H1 (cell line): Measurements from ENCODE around the gene RFNG. TPM values are rescaled to one million over a fixed set of nuclear protein-coding genes. Genes with fewer than 3 reads are reported as not detected.

Experiments used
- CTCF ChIA-PET: fragments of 300-600 bp; sonication (Branson Sonifier 250); formaldehyde crosslinking; loops from one replicate; lab custom pipeline; 2021; ENCODE audit not compliant: partially characterized antibody; lab: Charles Lee
- POLR2A ChIA-PET: fragments of 300-600 bp; sonication (Branson Sonifier 250); formaldehyde crosslinking; loops from one replicate; lab custom pipeline; 2021; ENCODE audit warnings: inconsistent platforms; ENCODE audit not compliant: partially characterized antibody; lab: Charles Lee
- DNase-seq, 2 experiments: peaks; one replicate each; pipeline versions ENCODE4 v3.0.0 to v3.0.0-alpha.2; 2010 to 2022; ENCODE audit warnings: low spot score in 2 of 2, low read depth in 1 of 2, mixed read lengths in 1 of 2
- FAIRE-seq: peaks from 2 replicates; lab custom pipeline; 2011; peaks lifted over from hg19 to GRCh38; lab: Jason Lieb, UNC
- H2AFZ ChIP-seq: 2 replicates; pipeline ENCODE4 v1.8.1; 2012; ENCODE audit warnings: low read length, inconsistent platforms
- H2AK5ac ChIP-seq: 2 replicates; pipeline ENCODE4 v1.6.1; 2013; ENCODE audit warnings: low read depth, low read length
- H2BK120ac ChIP-seq: replicated peaks from 2 replicates; pipeline ENCODE3; 2013; ENCODE audit warnings: low read depth, low read length, inconsistent platforms
- H2BK12ac ChIP-seq: 2 replicates; pipeline ENCODE4 v1.6.1; 2013; ENCODE audit warnings: low read depth, low read length
- H2BK15ac ChIP-seq: 2 replicates; pipeline ENCODE4 v1.6.1; 2013; ENCODE audit warnings: low read length
- H2BK20ac ChIP-seq: 2 replicates; pipeline ENCODE4 v1.6.1; 2013; ENCODE audit warnings: low read length
- H2BK5ac ChIP-seq: 2 replicates; pipeline ENCODE4 v1.6.1; 2013; ENCODE audit warnings: low read depth, low read length
- H3K14ac ChIP-seq: 2 replicates; pipeline ENCODE4 v1.6.1; 2013; ENCODE audit warnings: inconsistent platforms; ENCODE audit not compliant: insufficient read length
- H3K18ac ChIP-seq: 2 replicates; pipeline ENCODE4 v1.6.1; 2013; ENCODE audit warnings: low read length; ENCODE audit errors: extremely low read depth
- H3K23ac ChIP-seq: 2 replicates; pipeline ENCODE4 v1.6.1; 2013; ENCODE audit warnings: inconsistent platforms; ENCODE audit not compliant: insufficient read length
- H3K23me2 ChIP-seq: 2 replicates; pipeline ENCODE4 v1.6.1; 2013; ENCODE audit warnings: low read depth, low read length
- H3K27ac ChIP-seq: 2 replicates; pipeline ENCODE4 v1.6.1; 2011; ENCODE audit warnings: low read depth, low read length, inconsistent platforms
- H3K27me3 ChIP-seq, 4 experiments: replicated peaks in 1 of 4; 1 replicate in 1 of 4; 2 replicates in 3 of 4; pipeline versions ENCODE4 v1.6.1 to v1.8.1; 2011 to 2013; ENCODE audit warnings: low read length in 3 of 4, mild to moderate bottlenecking in 3 of 4, inconsistent platforms in 2 of 4, mixed read lengths in 2 of 4, moderate library complexity in 1 of 4; ENCODE audit not compliant: control insufficient read depth in 3 of 4, insufficient read depth in 3 of 4; ENCODE audit errors: extremely low read depth in 1 of 4
- H3K36me3 ChIP-seq, 4 experiments: 2 replicates each; pipeline versions ENCODE4 v1.6.1 to v1.8.1; 2011 to 2013; ENCODE audit warnings: mild to moderate bottlenecking in 4 of 4, low read length in 3 of 4, moderate library complexity in 2 of 4, control low read depth in 1 of 4, inconsistent platforms in 1 of 4; ENCODE audit not compliant: insufficient read depth in 4 of 4, control insufficient read depth in 2 of 4
- H3K4ac ChIP-seq: replicated peaks from 2 replicates; pipeline ENCODE3; 2013; ENCODE audit warnings: low read length, low read depth, mixed read lengths, inconsistent platforms; ENCODE audit not compliant: insufficient read length
- H3K4me1 ChIP-seq, 4 experiments: replicated peaks in 1 of 4; 1 replicate in 1 of 4; 2 replicates in 3 of 4; pipeline versions ENCODE4 v1.6.1 to v1.8.1; 2011 to 2013; ENCODE audit warnings: low read length in 3 of 4, inconsistent platforms in 2 of 4, mixed read lengths in 1 of 4; ENCODE audit not compliant: insufficient read depth in 4 of 4, control insufficient read depth in 3 of 4
- H3K4me2 ChIP-seq, 2 experiments: 2 replicates each; pipeline versions ENCODE4 v1.6.1 to v1.8.1; 2011 to 2013; ENCODE audit warnings: low read depth in 2 of 2, low read length in 2 of 2, control low read depth in 1 of 2, inconsistent platforms in 1 of 2, mild to moderate bottlenecking in 1 of 2; ENCODE audit not compliant: insufficient read depth in 1 of 2
- H3K4me3 ChIP-seq, 4 experiments: fragments of 200-600, 300-600 bp in 1 of 4; sonication (generic), shearing (Covaris generic), sonication (Bioruptor Twin) in 1 of 4; 2 replicates each; pipeline versions ENCODE4 v1.5.1 to v1.8.1; 2011 to 2016; ENCODE audit warnings: low read length in 4 of 4, low read depth in 3 of 4, control low read depth in 2 of 4, inconsistent platforms in 2 of 4, mild to moderate bottlenecking in 2 of 4, mixed read lengths in 1 of 4, moderate library complexity in 1 of 4; ENCODE audit not compliant: insufficient read depth in 2 of 4; ENCODE audit errors: extremely low read depth in 1 of 4
- H3K56ac ChIP-seq: replicated peaks from 2 replicates; pipeline ENCODE3; 2013; ENCODE audit warnings: low read depth, mild to moderate bottlenecking, mixed read lengths, low read length, inconsistent platforms; ENCODE audit not compliant: insufficient read length
- H3K79me1 ChIP-seq: 2 replicates; pipeline ENCODE4 v1.6.1; 2013; ENCODE audit warnings: low read depth, low read length, control low read depth
- H3K79me2 ChIP-seq, 2 experiments: 2 replicates each; pipeline versions ENCODE4 v1.6.1 to v1.8.1; 2012 to 2013; ENCODE audit warnings: low read length in 2 of 2, mild to moderate bottlenecking in 2 of 2, inconsistent platforms in 1 of 2; ENCODE audit not compliant: insufficient read depth in 2 of 2, control insufficient read depth in 1 of 2
- H3K9ac ChIP-seq, 4 experiments: replicated peaks in 1 of 4; 1 replicate in 1 of 4; 2 replicates in 3 of 4; pipeline versions ENCODE4 v1.6.1 to v1.8.1; 2011 to 2013; ENCODE audit warnings: low read depth in 3 of 4, low read length in 3 of 4, control low read depth in 2 of 4, mild to moderate bottlenecking in 2 of 4, moderate library complexity in 2 of 4, inconsistent platforms in 1 of 4; ENCODE audit errors: extremely low read depth in 1 of 4
- H3K9me3 ChIP-seq, 2 experiments: 2 replicates each; pipeline versions ENCODE4 v1.6.1 to v1.8.1; 2012 to 2013; ENCODE audit warnings: mild to moderate bottlenecking in 2 of 2, moderate library complexity in 2 of 2, control low read depth in 1 of 2, inconsistent platforms in 1 of 2, low read depth in 1 of 2, low read length in 1 of 2, mixed read lengths in 1 of 2; ENCODE audit not compliant: insufficient read depth in 2 of 2
- H4K20me1 ChIP-seq, 2 experiments: replicated peaks in 1 of 2; 2 replicates each; pipeline versions ENCODE3 to v1.8.1; 2011 to 2013; ENCODE audit warnings: inconsistent platforms in 2 of 2, low read length in 2 of 2, mild to moderate bottlenecking in 1 of 2; ENCODE audit not compliant: insufficient read depth in 2 of 2, control insufficient read depth in 1 of 2
- H4K5ac ChIP-seq: 2 replicates; pipeline ENCODE4 v1.6.1; 2013; ENCODE audit warnings: low read length, low read depth, mixed read lengths, inconsistent platforms; ENCODE audit not compliant: insufficient read length
- H4K8ac ChIP-seq: 2 replicates; pipeline ENCODE4 v1.8.0; 2013; ENCODE audit warnings: mild to moderate bottlenecking, moderate library complexity, low read length, inconsistent platforms; ENCODE audit not compliant: insufficient read depth; ENCODE audit errors: extremely low read depth
- H4K91ac ChIP-seq: replicated peaks from 2 replicates; pipeline ENCODE3; 2013; ENCODE audit warnings: low read length, mixed read lengths, inconsistent platforms; ENCODE audit not compliant: insufficient read length
- RAD21 ChIP-seq, 2 experiments: IDR thresholded peaks in 1 of 2; conservative IDR thresholded peaks in 1 of 2; 2 replicates each; pipeline ENCODE4 v1.6.1; 2011; ENCODE audit warnings: low read depth in 2 of 2, low read length in 2 of 2, improper control_type of control experiment in 1 of 2, inconsistent platforms in 1 of 2, mild to moderate bottlenecking in 1 of 2, moderate library complexity in 1 of 2
- SIRT6 ChIP-seq: IDR thresholded peaks from one replicate; pipeline ENCODE4 v1.7.1; 2012; ENCODE audit warnings: low read length, inconsistent platforms
- SIX5 ChIP-seq: IDR thresholded peaks from 2 replicates; pipeline ENCODE4 v1.6.1; 2011; ENCODE audit warnings: mild to moderate bottlenecking, low read depth, low read length
- WGBS, 2 experiments: shearing (Covaris generic) in 1 of 2; methylation state at CpG; one replicate each; pipeline versions ENCODE4 v1.1.6 to v1.1.7; 2013 to 2015; ENCODE audit warnings: low lambda C conversion rate in 2 of 2, mixed read lengths in 2 of 2, inconsistent platforms in 1 of 2, low coverage in 1 of 2, missing lambda C conversion rate in 1 of 2; ENCODE audit not compliant: insufficient replicate concordance in 2 of 2, insufficient coverage in 1 of 2, insufficient read length in 1 of 2; ENCODE audit errors: extremely low coverage in 1 of 2, missing lambda C conversion rate in 1 of 2; 5-methylcytosine and 5-hydroxymethylcytosine counted together
- polyA plus RNA-seq, 7 experiments: library from polyadenylated mRNA; depleted of rRNA in 3 of 7; stranded (reverse) in 5 of 7; unstranded in 2 of 7; fragments of >200 nt in 5 of 7; fragments of 200-250 nt in 2 of 7; gene quantifications; 1 replicate in 5 of 7; 2 replicates in 1 of 7; 4 replicates in 1 of 7; pipeline versions ENCODE4 v1.2.1 to v1.2.3, GENCODE V29; 2011 to 2013; ENCODE audit warnings: missing spikeins in 2 of 7, mixed read lengths in 2 of 7
- total RNA-seq: library from RNA; stranded (reverse); fragmentation: NEBNext Ultra II Directional; extraction: Animal tissue kit (Norgen Biotek cat#: 25700); gene quantifications from 2 replicates; pipeline ENCODE4 v1.2.1, GENCODE V29; 2021

Gene RFNG
- total and polyA plus RNA-seq, 2 of the 8 experiments (the other 6 are each of a cell fraction or from before 2014, with no cell fraction given) = 26.7 to 28.4 TPM

GRCh38 chr17:82062984-82063368 lies 11.4 kb upstream of the RFNG start:
- Histone ChIP-seq H3K36me3 (peaks cover 8 to 18% (median 15%) of the 10 kb centered on the region in 4 experiments; a peak in 5 of 8 replicates), H3K4me1 (peaks cover 0 to 10% (median 5%) of the 10 kb centered on the region in 4 experiments; a peak in 5 of 7 replicates), H3K23ac (no peak overlapping the region), H4K5ac (no peak overlapping the region), H3K18ac (no peak overlapping the region), H4K20me1 (peaks cover 0 to 9% of the 10 kb centered on the region in 2 experiments), H4K91ac (no peak overlapping the region), H3K9ac (no peak overlapping the region), H2AK5ac (no peak overlapping the region), H2BK120ac (no peak overlapping the region), H4K8ac (no peak overlapping the region), H3K9me3 (no peaks in the 10 kb centered on the region), H3K4ac (no peak overlapping the region), H2BK20ac (no peak overlapping the region), H3K56ac (no peak overlapping the region), H3K27ac (no peak overlapping the region), H2BK5ac (no peak overlapping the region), H2AFZ (no peak overlapping the region), H3K79me2 (no peaks in the 10 kb centered on the region), H3K4me3 (no peak overlapping the region), H3K27me3 (no peaks in the 10 kb centered on the region), H3K4me2 (no peak overlapping the region), H3K23me2 (peaks cover 8% of the 10 kb centered on the region; the same call in 1 of the 2 replicates), H2BK15ac (no peak overlapping the region), H3K79me1 (peaks cover 5% of the 10 kb centered on the region; the same call in 1 of the 2 replicates), H2BK12ac (no peak overlapping the region), H3K14ac (no peak overlapping the region)
- TF ChIP-seq RAD21 (IDR thresholded peaks at IDR 0.05 in 1 of 2, conservative IDR thresholded peaks at IDR 0.05 in 1 of 2; ENCODE audit: low read depth in 2 of 2, low read length in 2 of 2) (no peak), SIRT6 (no peak), SIX5 (no peak)
- POLR2A ChIA-PET = interaction anchor here (0.9 to 16.2 kb wide), 9 partner anchors 8 to 44 kb away, joined by 3 to 161 read pairs (median 8); partner anchors contain the start of genes DCXR, GPS1, RAC3 and RFNG
- WGBS, 2 experiments = 92% methylated on average over 9 of the region's 9 CpGs; no CpG with 5 or more reads in 1 of the 2 experiments
- CTCF ChIA-PET = interaction anchor here (0.8 to 2.8 kb wide), 6 partner anchors 9 to 43 kb away, joined by 3 to 15 read pairs (median 4); partner anchors contain the start of gene DCXR
- DNase-seq (no peak), FAIRE-seq (no peak)
